Activated CD8-positive, alpha-beta T cell treated with anti-CD3 and anti-CD28 coated beads for 36 hours (primary cell): Measurements from ENCODE around the gene TAS2R41. TPM values are rescaled to one million over a fixed set of nuclear protein-coding genes. Genes with fewer than 3 reads are reported as not detected.

Source experiments
- ATAC-seq: fragments of 200-7000 bp; cut with Tn5 transposase; one replicate; pipeline ENCODE4 v1.10.0; 2021; ENCODE audit warnings: mild to moderate bottlenecking, moderate library complexity
- CTCF ChIA-PET: fragments of 350-600 bp; sonication (Branson Sonifier 250); formaldehyde crosslinking; loops from one replicate; lab custom pipeline; 2021; ENCODE audit warnings: antibody characterized with exemption; lab: Charles Lee
- POLR2A ChIA-PET: fragments of 350-600 bp; sonication (Branson Sonifier 250); formaldehyde crosslinking; loops from one replicate; lab custom pipeline; 2021; ENCODE audit warnings: antibody characterized with exemption; lab: Charles Lee
- DNase-seq: peaks from one replicate; pipeline ENCODE4 v3.0.0-alpha.2; 2020
- H3K27ac Mint-ChIP-seq: one replicate; pipeline ENCODE4 v1.8.0; 2021; ENCODE audit warnings: mild to moderate bottlenecking, mixed read lengths
- H3K27me3 Mint-ChIP-seq: one replicate; pipeline ENCODE4 v1.8.0; 2021; ENCODE audit warnings: mixed read lengths
- H3K36me3 Mint-ChIP-seq: one replicate; pipeline ENCODE4 v1.8.0; 2021; ENCODE audit warnings: low read depth, mixed read lengths
- H3K4me1 Mint-ChIP-seq: one replicate; pipeline ENCODE4 v1.8.0; 2021; ENCODE audit warnings: low read depth, mixed read lengths
- H3K4me3 Mint-ChIP-seq: one replicate; pipeline ENCODE4 v1.8.0; 2021; ENCODE audit warnings: mild to moderate bottlenecking, moderate library complexity, mixed read lengths
- H3K9me3 Mint-ChIP-seq: one replicate; pipeline ENCODE4 v1.8.0; 2021; ENCODE audit warnings: mixed read lengths
- CTCF ChIP-seq: fragments of 200-600 bp; IDR thresholded peaks from one replicate; pipeline ENCODE4 v1.8.0; 2022; ENCODE audit warnings: antibody characterized with exemption, mild to moderate bottlenecking
- intact Hi-C: fragments of 100-400 bp; cut with micrococcal nuclease; formaldehyde crosslinking; loops from one replicate; pipeline ENCODE4 v1.10.0; 2022
- total RNA-seq, 2 experiments: library from RNA; stranded (reverse); gene quantifications; one replicate each; pipeline ENCODE4 v1.2.3, GENCODE V29; 2021

TAS2R41 gene, protein sequence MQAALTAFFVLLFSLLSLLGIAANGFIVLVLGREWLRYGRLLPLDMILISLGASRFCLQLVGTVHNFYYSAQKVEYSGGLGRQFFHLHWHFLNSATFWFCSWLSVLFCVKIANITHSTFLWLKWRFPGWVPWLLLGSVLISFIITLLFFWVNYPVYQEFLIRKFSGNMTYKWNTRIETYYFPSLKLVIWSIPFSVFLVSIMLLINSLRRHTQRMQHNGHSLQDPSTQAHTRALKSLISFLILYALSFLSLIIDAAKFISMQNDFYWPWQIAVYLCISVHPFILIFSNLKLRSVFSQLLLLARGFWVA
- total RNA-seq = not detected

DNA sequence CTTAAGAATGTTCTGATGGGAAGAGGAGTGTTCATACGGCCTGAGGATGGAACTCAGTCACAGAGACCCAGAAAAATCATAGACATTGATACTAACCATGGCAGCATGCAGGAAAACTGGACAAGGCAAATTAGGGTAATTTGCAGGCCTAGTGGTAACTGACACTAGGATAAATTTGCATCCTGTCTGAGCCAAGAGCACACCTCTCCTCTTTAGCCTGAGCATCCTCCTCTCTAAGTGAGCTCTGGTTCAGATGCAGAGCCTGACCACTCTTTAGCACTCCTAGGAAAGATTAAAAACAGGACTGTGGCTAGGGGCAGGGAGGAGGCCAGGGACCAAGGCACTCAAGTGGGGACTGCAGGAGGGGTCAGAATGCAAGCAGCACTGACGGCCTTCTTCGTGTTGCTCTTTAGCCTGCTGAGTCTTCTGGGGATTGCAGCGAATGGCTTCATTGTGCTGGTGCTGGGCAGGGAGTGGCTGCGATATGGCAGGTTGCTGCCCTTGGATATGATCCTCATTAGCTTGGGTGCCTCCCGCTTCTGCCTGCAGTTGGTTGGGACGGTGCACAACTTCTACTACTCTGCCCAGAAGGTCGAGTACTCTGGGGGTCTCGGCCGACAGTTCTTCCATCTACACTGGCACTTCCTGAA lies at the start of gene TAS2R41:
Gene TAS2R41 (plus strand): TSS at position 373 of the 650 bp plus-strand sequence. CDS start 0 bp downstream, at position 373.
- H3K4me3 Mint-ChIP-seq = no peak within 1 kb of the TSS
- ChIA-PET POLR2A (no interaction called here), CTCF (no interaction called here)
- H3K27ac Mint-ChIP-seq = no peak within 1 kb of the TSS
- H3K27me3 Mint-ChIP-seq = no peaks in the 10 kb centered on the region
- DNase-seq = no peak
- intact Hi-C loops = no loop called here
- peaks cover 9% of the 10 kb centered on the region for H3K4me1 Mint-ChIP-seq
- H3K9me3 Mint-ChIP-seq = peaks cover 2% of the 10 kb centered on the region
- H3K36me3 Mint-ChIP-seq = no peaks in the 10 kb centered on the region
- no peak for ATAC-seq
- no peak for TF ChIP-seq CTCF

GRCh38 chr7:143429770-143430698 lies 47.6 kb upstream of the TAS2R41 start:
- no peak for ATAC-seq
- no peak overlapping the region for H3K27ac Mint-ChIP-seq
- no peak for TF ChIP-seq CTCF
- H3K27me3 Mint-ChIP-seq = no peaks in the 10 kb centered on the region
- no peak for DNase-seq
- CTCF ChIA-PET = interaction anchor here (0.6 kb wide), 1 partner anchor 13 kb away, joined by 4 read pairs; no protein-coding TSS in a partner anchor
- POLR2A ChIA-PET = no interaction called here
- intact Hi-C loops = no loop called here
- H3K9me3 Mint-ChIP-seq = no peaks in the 10 kb centered on the region
- H3K4me1 Mint-ChIP-seq = peaks cover 6% of the 10 kb centered on the region
- no peak overlapping the region for H3K4me3 Mint-ChIP-seq
- H3K36me3 Mint-ChIP-seq = no peaks in the 10 kb centered on the region

- POLR2A ChIA-PET = no interaction called here
- CTCF ChIA-PET = interaction anchor here (0.8 to 1.1 kb wide), 4 partner anchors 14 to 216 kb away, joined by 3 to 4 read pairs (median 3); no protein-coding TSS in a partner anchor
Observed at GRCh38 chr7:143431109-143431508, 46.6 kb upstream of the TAS2R41 start.

GRCh38 chr7:143433759-143434158 lies 43.9 kb upstream of the TAS2R41 start:
- TF ChIP-seq CTCF = no peak
- POLR2A ChIA-PET = no interaction called here
- Mint-ChIP-seq H3K36me3 (no peaks in the 10 kb centered on the region), H3K9me3 (no peaks in the 10 kb centered on the region), H3K27me3 (no peaks in the 10 kb centered on the region), H3K4me3 (no peak overlapping the region), H3K4me1 (peaks cover 17% of the 10 kb centered on the region), H3K27ac (no peak overlapping the region)
- no peak for DNase-seq
- intact Hi-C loops = no loop called here
- CTCF ChIA-PET = no interaction called here
- no peak for ATAC-seq

More at GRCh38 chr7:143431109-143431508, 46.6 kb upstream of the TAS2R41 start:
- DNase-seq (no peak), ATAC-seq (no peak)
- Mint-ChIP-seq H3K36me3 (no peaks in the 10 kb centered on the region), H3K4me1 (peaks cover 6% of the 10 kb centered on the region), H3K9me3 (no peaks in the 10 kb centered on the region), H3K27ac (no peak overlapping the region), H3K27me3 (no peaks in the 10 kb centered on the region), H3K4me3 (no peak overlapping the region)
- no peak for TF ChIP-seq CTCF
- intact Hi-C loops = no loop called here
